Measurements from ENCODE around the gene UTP4.

DNA sequence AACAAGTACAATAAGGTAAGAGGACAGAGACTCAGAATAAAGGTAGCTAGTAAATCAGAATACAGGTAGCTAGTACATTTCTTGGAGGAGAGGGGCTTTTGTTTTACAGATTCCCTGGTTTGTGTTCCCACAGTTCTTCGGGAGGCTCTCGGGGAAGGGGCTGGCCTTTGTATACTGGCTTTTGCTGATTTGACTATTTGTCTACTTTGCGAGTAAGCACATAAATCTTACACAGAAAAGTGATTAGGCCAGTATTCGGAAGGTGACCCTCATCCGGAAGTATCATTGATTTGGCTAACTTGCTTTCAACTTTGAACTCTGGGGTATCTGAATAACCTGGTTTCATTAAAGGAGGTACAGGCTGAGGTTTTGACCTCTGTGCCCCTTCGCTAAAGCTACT, 33.1 kb downstream of the UTP4 start:
- no peak for TF ChIP-seq EZH2 (IDR thresholded peaks at IDR 0.05; ENCODE audit: borderline replicate concordance, low read length)
- no peak for TF ChIP-seq CTCF (conservative IDR thresholded peaks at IDR 0.05 in 1 of 2, IDR thresholded peaks at IDR 0.05 in 1 of 2; ENCODE audit: extremely low read depth in 1 of 2, insufficient read depth in 1 of 2, low read depth in 1 of 2, low read length in 2 of 2)

Data from mammary epithelial cell (primary cell).